Breast epithelium (tissue), 4 donors: ENCODE data around the gene CEP55. TPM values are rescaled to one million over a fixed set of nuclear protein-coding genes. Genes with fewer than 3 reads are reported as not detected.

Source experiments
- DNase-seq, 2 donors: peaks; one replicate each; pipeline ENCODE4 v3.0.0-alpha.2; 2019; ENCODE audit warnings: low spot score in 2 of 2
- H3K27ac ChIP-seq, 2 donors: fragments of 200-600 bp; sonication (generic) in 1 of 2; one replicate each; pipeline ENCODE4 v1.5.1; 2016 to 2019; ENCODE audit warnings: mild to moderate bottlenecking in 1 of 2
- H3K27me3 ChIP-seq, 2 donors: fragments of 200-600 bp; sonication (generic) in 1 of 2; one replicate each; pipeline versions ENCODE4 v1.5.1 to v1.6.0; 2017 to 2019; ENCODE audit warnings: control low read depth in 1 of 2, mild to moderate bottlenecking in 1 of 2
- H3K36me3 ChIP-seq: fragments of 200-600 bp; one replicate; pipeline ENCODE4 v1.5.1; 2019
- H3K4me1 ChIP-seq, 2 donors: fragments of 200-600 bp; sonication (generic); one replicate each; pipeline ENCODE4 v1.5.1; 2016 to 2019; ENCODE audit warnings: control low read depth in 1 of 2
- H3K4me3 ChIP-seq, 3 donors: fragments of 200-600 bp; sonication (generic); 1 replicate in 2 of 3; 2 replicates in 1 of 3; pipeline ENCODE4 v1.5.1; 2016 to 2019; ENCODE audit warnings: mild to moderate bottlenecking in 3 of 3, moderate library complexity in 2 of 3
- H3K9me3 ChIP-seq, 2 donors: fragments of 200-600 bp; sonication (generic) in 1 of 2; one replicate each; pipeline ENCODE4 v1.5.1; 2016 to 2019; ENCODE audit warnings: control low read depth in 1 of 2
- POLR2A ChIP-seq: fragments of 450-650 bp; IDR thresholded peaks from one replicate; pipeline ENCODE4 v1.6.1; 2016; ENCODE audit warnings: antibody characterized with exemption, mild to moderate bottlenecking, moderate library complexity
- POLR2AphosphoS5 ChIP-seq, 3 donors: sonication (generic); formaldehyde crosslinking; IDR thresholded peaks; one replicate each; pipeline ENCODE4 v1.6.1; 2017; ENCODE audit warnings: antibody characterized with exemption in 3 of 3
- intact Hi-C: fragments of 100-400 bp; cut with DNase I; formaldehyde crosslinking; loops from one replicate; pipeline ENCODE4 v1.15.1; 2023; ENCODE audit warnings: low total_unique reads
- total RNA-seq, 3 donors: library from RNA; depleted of rRNA; stranded (reverse); fragments of >200 nt; gene quantifications; one replicate each; pipeline ENCODE4 v1.1.0, GENCODE V29; 2016
- TF ChIP-seq, protein P1 (sequence below), 3 donors: fragments of 450-650 bp; IDR thresholded peaks; one replicate each; pipeline ENCODE4 v1.5.1; 2016 to 2017; ENCODE audit warnings: antibody characterized with exemption in 3 of 3, mild to moderate bottlenecking in 3 of 3, moderate library complexity in 3 of 3

Gene CEP55
- total RNA-seq, 3 donors from 2014 or later: 0.33 to 2.1 (median 0.73) TPM

DNA sequence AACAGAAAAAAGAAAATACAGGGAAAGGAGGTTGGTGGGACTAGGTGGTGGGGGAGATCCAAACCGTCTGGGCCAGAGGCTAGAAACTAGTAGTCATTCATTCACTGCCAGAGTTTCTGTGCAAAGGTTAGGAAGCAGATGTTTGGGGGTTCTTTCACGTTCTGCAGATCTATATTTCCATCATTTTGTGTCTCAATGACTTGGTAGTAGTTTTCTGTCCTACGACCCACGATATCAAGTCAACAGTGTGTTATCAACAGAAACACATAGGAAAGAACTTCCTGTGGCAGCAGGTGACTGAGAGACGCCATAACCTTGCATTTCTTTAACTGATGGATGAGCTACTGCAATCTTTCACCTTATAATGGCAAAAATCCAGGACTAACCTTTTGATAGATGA lies 1.8 kb downstream of the CEP55 start:
- Histone ChIP-seq H3K36me3 (no peaks in the 10 kb centered on the region), H3K4me3 (no peak overlapping the region), H3K27ac (no peak overlapping the region), H3K27me3 (no peaks in the 10 kb centered on the region), H3K4me1 (peaks cover 0 to 4% of the 10 kb centered on the region in 2 donors), H3K9me3 (no peaks in the 10 kb centered on the region)
- DNase-seq: no peak
- TF ChIP-seq, protein P1, sequence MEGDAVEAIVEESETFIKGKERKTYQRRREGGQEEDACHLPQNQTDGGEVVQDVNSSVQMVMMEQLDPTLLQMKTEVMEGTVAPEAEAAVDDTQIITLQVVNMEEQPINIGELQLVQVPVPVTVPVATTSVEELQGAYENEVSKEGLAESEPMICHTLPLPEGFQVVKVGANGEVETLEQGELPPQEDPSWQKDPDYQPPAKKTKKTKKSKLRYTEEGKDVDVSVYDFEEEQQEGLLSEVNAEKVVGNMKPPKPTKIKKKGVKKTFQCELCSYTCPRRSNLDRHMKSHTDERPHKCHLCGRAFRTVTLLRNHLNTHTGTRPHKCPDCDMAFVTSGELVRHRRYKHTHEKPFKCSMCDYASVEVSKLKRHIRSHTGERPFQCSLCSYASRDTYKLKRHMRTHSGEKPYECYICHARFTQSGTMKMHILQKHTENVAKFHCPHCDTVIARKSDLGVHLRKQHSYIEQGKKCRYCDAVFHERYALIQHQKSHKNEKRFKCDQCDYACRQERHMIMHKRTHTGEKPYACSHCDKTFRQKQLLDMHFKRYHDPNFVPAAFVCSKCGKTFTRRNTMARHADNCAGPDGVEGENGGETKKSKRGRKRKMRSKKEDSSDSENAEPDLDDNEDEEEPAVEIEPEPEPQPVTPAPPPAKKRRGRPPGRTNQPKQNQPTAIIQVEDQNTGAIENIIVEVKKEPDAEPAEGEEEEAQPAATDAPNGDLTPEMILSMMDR (IDR thresholded peaks at IDR 0.05): no peak
- no peak for TF ChIP-seq POLR2AphosphoS5 (IDR thresholded peaks at IDR 0.05)
- intact Hi-C loops: no loop called here

DNA sequence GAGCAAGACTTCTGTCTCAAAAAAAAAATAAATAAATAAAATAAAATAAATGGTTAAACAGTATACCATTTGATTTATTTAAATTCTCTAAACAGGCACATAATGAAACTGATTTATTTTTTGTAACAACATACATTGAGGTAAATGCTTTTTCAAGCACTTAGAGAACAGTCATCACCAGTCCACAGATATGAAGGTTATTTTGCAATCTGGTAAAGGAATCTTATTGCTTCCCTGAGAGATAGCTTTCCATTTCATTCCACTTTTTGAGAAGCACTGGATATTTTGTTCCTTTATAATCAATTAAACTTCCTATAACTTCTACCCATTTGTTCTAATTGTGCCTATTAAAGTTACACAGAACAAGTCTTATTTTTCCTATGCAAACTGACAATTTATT lies 5.2 kb downstream of the CEP55 start:
- Histone ChIP-seq H3K9me3 (no peaks in the 10 kb centered on the region), H3K4me1 (peaks cover 0 to 3% of the 10 kb centered on the region in 2 donors), H3K27me3 (no peaks in the 10 kb centered on the region), H3K4me3 (no peak overlapping the region), H3K27ac (no peak overlapping the region), H3K36me3 (no peaks in the 10 kb centered on the region)
- intact Hi-C loops: no loop called here
- no peak for DNase-seq
- TF ChIP-seq POLR2A (no peak), POLR2AphosphoS5 (IDR thresholded peaks at IDR 0.05) (no peak)
- TF ChIP-seq, protein P1 (IDR thresholded peaks at IDR 0.05): no peak

DNA sequence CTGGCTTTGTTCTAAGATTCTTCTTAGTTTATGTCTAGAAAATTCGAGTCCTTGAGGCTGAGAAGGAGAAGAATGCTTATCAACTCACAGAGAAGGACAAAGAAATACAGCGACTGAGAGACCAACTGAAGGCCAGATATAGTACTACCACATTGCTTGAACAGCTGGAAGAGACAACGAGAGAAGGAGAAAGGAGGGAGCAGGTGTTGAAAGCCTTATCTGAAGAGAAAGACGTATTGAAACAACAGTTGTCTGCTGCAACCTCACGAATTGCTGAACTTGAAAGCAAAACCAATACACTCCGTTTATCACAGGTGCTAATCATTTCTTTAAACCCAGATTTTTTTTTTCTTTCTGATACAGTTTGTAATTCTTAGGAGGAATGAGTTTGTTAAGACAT lies 6.7 kb downstream of the CEP55 start:
- H3K36me3 ChIP-seq: no peaks in the 10 kb centered on the region
- TF ChIP-seq, protein P1 (IDR thresholded peaks at IDR 0.05): no peak
- TF ChIP-seq POLR2AphosphoS5 (IDR thresholded peaks at IDR 0.05) (no peak), POLR2A (no peak)
- no peak for DNase-seq
- no peaks in the 10 kb centered on the region for H3K27me3 ChIP-seq
- no peak overlapping the region for H3K4me3 ChIP-seq
- no peaks in the 10 kb centered on the region for H3K9me3 ChIP-seq
- intact Hi-C loops: no loop called here
- H3K4me1 ChIP-seq: no peaks in the 10 kb centered on the region
- no peak overlapping the region for H3K27ac ChIP-seq

- Histone ChIP-seq H3K9me3 (no peaks in the 10 kb centered on the region), H3K4me3 (no peak overlapping the region), H3K27me3 (no peaks in the 10 kb centered on the region), H3K36me3 (no peaks in the 10 kb centered on the region), H3K4me1 (no peaks in the 10 kb centered on the region), H3K27ac (no peak overlapping the region)
- no peak for DNase-seq
- intact Hi-C loops: no loop called here
- TF ChIP-seq POLR2A (no peak), POLR2AphosphoS5 (IDR thresholded peaks at IDR 0.05) (no peak)
- TF ChIP-seq, protein P1 (IDR thresholded peaks at IDR 0.05): no peak
Observed at GRCh38 chr10:93505075-93505474, 8.7 kb downstream of the CEP55 start.

- no peaks in the 10 kb centered on the region for H3K36me3 ChIP-seq
- intact Hi-C loops: no loop called here
- H3K4me3 ChIP-seq: no peak overlapping the region
- no peaks in the 10 kb centered on the region for H3K4me1 ChIP-seq
- no peaks in the 10 kb centered on the region for H3K27me3 ChIP-seq
- DNase-seq: no peak
- no peak overlapping the region for H3K27ac ChIP-seq
- H3K9me3 ChIP-seq: no peaks in the 10 kb centered on the region
- TF ChIP-seq, protein P1 (IDR thresholded peaks at IDR 0.05): no peak
- TF ChIP-seq POLR2AphosphoS5 (IDR thresholded peaks at IDR 0.05): no peak
- no peak for TF ChIP-seq POLR2A
Observed at GRCh38 chr10:93509816-93510215, 13.4 kb downstream of the CEP55 start.
